K562 (cell line): ENCODE results near the gene C11orf65. TPM values are rescaled to one million over a fixed set of nuclear protein-coding genes. Genes with fewer than 3 reads are reported as not detected.

Source experiments
- ATAC-seq: fragments of 200-7000 bp; cut with Tn5 transposase; 3 replicates; pipeline ENCODE4 v1.9.1; 2020; ENCODE audit warnings: moderate library complexity
- BruUV-seq: library from RNA; stranded (reverse); fragments of 400-500 nt; replicated peaks from 2 replicates; lab custom pipeline; 2021; lab: Mats Ljungman, UMichigan
- CTCF ChIA-PET: fragments of 300-600 bp; formaldehyde crosslinking; extraction: SDS; loops from one replicate; lab custom pipeline; 2021; ENCODE audit warnings: low intra/inter-chr PET ratio; lab: Yijun Ruan, JAX
- POLR2A ChIA-PET: fragments of 300-600, 350-650 bp; sonication (Branson Sonifier 250); formaldehyde crosslinking; extraction: SDS; loops from one replicate; lab custom pipeline; 2021; ENCODE audit warnings: antibody characterized with exemption, inconsistent platforms; lab: Yijun Ruan, JAX
- DNase-seq, 4 experiments: peaks; one replicate each; pipeline versions ENCODE4 v3.0.0 to v3.0.0-alpha.2; 2011 to 2018; ENCODE audit warnings: low spot score in 3 of 4, mixed read lengths in 3 of 4; ENCODE audit errors: extremely low read depth in 1 of 4
- FAIRE-seq: peaks from 2 replicates; lab custom pipeline; 2011; peaks lifted over from hg19 to GRCh38; lab: Jason Lieb, UNC
- H2AFZ ChIP-seq: 2 replicates; pipeline ENCODE4 v1.6.0; 2011; ENCODE audit warnings: low read depth, low read length, control low read depth, inconsistent platforms
- H3K27ac ChIP-seq: fragments of 200-600 bp; 3 replicates; pipeline ENCODE4 v1.8.0; 2011; ENCODE audit warnings: low read depth, mild to moderate bottlenecking, control low read depth, inconsistent platforms, low read length, moderate library complexity, mixed read lengths; ENCODE audit errors: extremely low read depth
- H3K27me3 ChIP-seq, 2 experiments: fragments of 300-600 bp in 1 of 2; 2 replicates in 1 of 2; 3 replicates in 1 of 2; pipeline versions ENCODE4 v1.6.0 to v1.8.0; 2011; ENCODE audit warnings: inconsistent platforms in 2 of 2, low read length in 2 of 2, mild to moderate bottlenecking in 1 of 2, mixed read lengths in 1 of 2, moderate library complexity in 1 of 2; ENCODE audit not compliant: control insufficient read depth in 2 of 2, insufficient read depth in 2 of 2
- H3K36me3 ChIP-seq: fragments of 300-600 bp; 3 replicates; pipeline ENCODE4 v1.8.0; 2011; ENCODE audit warnings: mild to moderate bottlenecking, low read length, inconsistent platforms; ENCODE audit not compliant: control insufficient read depth, insufficient read depth
- H3K4me1 ChIP-seq, 2 experiments: fragments of 200-600 bp in 1 of 2; replicated peaks in 1 of 2; 2 replicates in 1 of 2; 3 replicates in 1 of 2; pipeline versions ENCODE4 v1.5.1 to v1.8.0; 2011; ENCODE audit warnings: inconsistent platforms in 2 of 2, low read length in 2 of 2, mild to moderate bottlenecking in 1 of 2, mixed read lengths in 1 of 2, moderate library complexity in 1 of 2; ENCODE audit not compliant: control insufficient read depth in 2 of 2, insufficient read depth in 2 of 2
- H3K4me2 ChIP-seq: 2 replicates; pipeline ENCODE4 v1.6.1; 2011; ENCODE audit warnings: low read length, control low read depth, inconsistent platforms, mixed read lengths; ENCODE audit not compliant: insufficient read depth
- H3K4me3 ChIP-seq: fragments of 200-600 bp; sonication (generic), shearing (Covaris generic); 2 replicates; pipeline ENCODE4 v1.5.1; 2016; ENCODE audit warnings: control low read depth, inconsistent platforms
- H3K79me2 ChIP-seq: fragments of 200-600 bp; 3 replicates; pipeline ENCODE4 v1.8.0; 2011; ENCODE audit warnings: low read length, inconsistent platforms; ENCODE audit not compliant: control insufficient read depth, insufficient read depth
- H3K9ac ChIP-seq, 2 experiments: 2 replicates each; pipeline versions ENCODE4 v1.6.0 to v1.6.1; 2011; ENCODE audit warnings: low read depth in 2 of 2, low read length in 2 of 2, control low read depth in 1 of 2, inconsistent platforms in 1 of 2, mild to moderate bottlenecking in 1 of 2, mixed read lengths in 1 of 2; ENCODE audit not compliant: insufficient read depth in 1 of 2
- H3K9me1 ChIP-seq: one replicate; pipeline ENCODE4 v1.6.0; 2011; ENCODE audit warnings: inconsistent platforms, mild to moderate bottlenecking, low read length, moderate library complexity; ENCODE audit not compliant: control insufficient read depth, insufficient read depth
- H3K9me3 ChIP-seq: replicated peaks from 2 replicates; pipeline ENCODE4 v1.5.1; 2011; ENCODE audit warnings: low read depth, low read length, inconsistent platforms; ENCODE audit not compliant: control insufficient read depth, insufficient read depth
- H4K20me1 ChIP-seq: replicated peaks from 2 replicates; pipeline ENCODE4 v1.6.1; 2011; ENCODE audit warnings: low read length, inconsistent platforms, mixed read lengths; ENCODE audit not compliant: control insufficient read depth, insufficient read depth
- HDAC1 ChIP-seq, 2 experiments: fragments of 450-650 bp; IDR thresholded peaks; 2 replicates each; pipeline ENCODE4 v1.6.1; 2016 to 2017; ENCODE audit warnings: inconsistent platforms in 1 of 2, mild to moderate bottlenecking in 1 of 2, moderate library complexity in 1 of 2
- XRCC4 ChIP-seq: IDR thresholded peaks from one replicate; pipeline ENCODE4 v1.6.1; 2011; ENCODE audit not compliant: insufficient read depth, insufficient read length; ENCODE audit errors: extremely low read depth
- WGBS: fragments of 100-300 bp; shearing (Covaris generic); methylation state at CpG from one replicate; pipeline ENCODE4 v1.1.6; 2016; ENCODE audit warnings: low coverage, mixed read lengths; ENCODE audit not compliant: insufficient coverage; ENCODE audit errors: missing lambda C conversion rate; 5-methylcytosine and 5-hydroxymethylcytosine counted together
- in situ Hi-C: fragments of 300-500 bp; cut with MboI; formaldehyde crosslinking; loops from 4 replicates; pipeline ENCODE4 v1.15.0; 2018; ENCODE audit warnings: inconsistent platforms, mixed read lengths
- intact Hi-C: fragments of 100-400 bp; cut with micrococcal nuclease; formaldehyde crosslinking; loops from 2 replicates; pipeline ENCODE4 v1.14.2; 2022
- polyA plus RNA-seq, 8 experiments: library from polyadenylated mRNA; depleted of rRNA in 4 of 8; stranded (reverse) in 5 of 8; unstranded in 3 of 8; fragments of >200 nt; fragmentation: Nextera tagmentation in 2 of 8; fragmentation: Illumina TruSeq in 1 of 8; extraction: Ambion mirVana in 2 of 8; extraction: Trizol in 1 of 8; gene quantifications; 2 replicates each; pipeline versions ENCODE4 v1.2.1 to v1.2.3, GENCODE V29; 2011 to 2014; ENCODE audit warnings: inconsistent platforms in 1 of 8, missing spikeins in 1 of 8
- total RNA-seq, 7 experiments: library from RNA; depleted of rRNA in 6 of 7; stranded (reverse); fragments of >200 nt in 6 of 7; fragmentation: Illumina TruSeq in 2 of 7; extraction: Trizol in 2 of 7; gene quantifications; 2 replicates each; pipeline versions ENCODE4 v1.2.1 to v1.2.3, GENCODE V29; 2011 to 2021; ENCODE audit warnings: low replicate concordance in 1 of 7
- TF ChIP-seq, protein P1 (sequence below): sonication (generic); formaldehyde crosslinking; IDR thresholded peaks from 2 replicates; pipeline ENCODE4 v1.8.1; 2023; ENCODE audit warnings: mild to moderate bottlenecking, missing genetic modification reagents

The C11orf65 gene
- total and polyA plus RNA-seq, 9 of the 15 experiments (the other 6 are each of a cell fraction or from before 2014, with no cell fraction given), result 1.0 to 2.1 (median 1.2) TPM

DNA sequence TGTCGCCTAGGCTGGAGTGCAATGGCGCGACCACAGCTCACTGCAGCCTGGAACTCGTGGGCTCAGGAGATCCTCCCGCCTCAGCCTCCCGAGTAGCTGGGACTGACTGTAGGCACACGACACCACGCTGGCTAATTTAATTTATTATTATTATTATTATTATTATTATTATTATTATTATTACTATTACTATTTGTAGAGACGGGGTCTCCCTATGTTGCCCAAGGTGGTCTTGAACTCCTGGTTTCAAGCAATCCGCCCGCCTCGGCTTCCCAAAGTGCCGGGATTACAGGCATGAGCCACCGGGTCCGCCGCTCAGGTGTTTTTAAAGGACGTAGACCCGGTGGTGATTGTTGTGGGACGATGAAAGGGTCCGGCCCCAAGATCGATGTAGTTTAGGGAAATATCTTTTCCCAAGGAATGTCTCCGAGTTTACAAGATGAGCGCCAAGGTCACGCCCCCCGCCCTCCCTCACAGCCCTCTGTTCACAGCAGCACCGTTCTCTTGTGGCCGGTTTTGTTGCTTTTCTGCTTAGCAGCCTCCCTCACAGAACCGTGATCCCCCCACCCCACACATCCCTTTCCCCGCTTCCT lies 31.6 kb upstream of the C11orf65 start:
- FAIRE-seq, result no peak
- Histone ChIP-seq H3K27me3 (no peaks in the 10 kb centered on the region), H2AFZ (peak overlapping the region; percentile 88)
- intact Hi-C loops, result loop anchor here (5.0 to 10.0 kb wide), 4 partner anchors 53 to 374 kb away; partner anchors contain the start of genes ACAT1 and EXPH5
- TF ChIP-seq HDAC1 (IDR thresholded peaks at IDR 0.05) (0 out of 4 replicates have a peak, but pooled peaks of 1 of the 2 experiments have one; percentile 5), XRCC4 (no peak)
- TF ChIP-seq, protein P1, sequence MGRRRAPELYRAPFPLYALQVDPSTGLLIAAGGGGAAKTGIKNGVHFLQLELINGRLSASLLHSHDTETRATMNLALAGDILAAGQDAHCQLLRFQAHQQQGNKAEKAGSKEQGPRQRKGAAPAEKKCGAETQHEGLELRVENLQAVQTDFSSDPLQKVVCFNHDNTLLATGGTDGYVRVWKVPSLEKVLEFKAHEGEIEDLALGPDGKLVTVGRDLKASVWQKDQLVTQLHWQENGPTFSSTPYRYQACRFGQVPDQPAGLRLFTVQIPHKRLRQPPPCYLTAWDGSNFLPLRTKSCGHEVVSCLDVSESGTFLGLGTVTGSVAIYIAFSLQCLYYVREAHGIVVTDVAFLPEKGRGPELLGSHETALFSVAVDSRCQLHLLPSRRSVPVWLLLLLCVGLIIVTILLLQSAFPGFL, result no peak
- TF ChIP-seq, all 486 proteins: peak for 1
- CTCF ChIA-PET, result no interaction called here
- ATAC-seq, result no peak
- H3K79me2 ChIP-seq, result peaks cover 32% of the 10 kb centered on the region
- H3K4me1 ChIP-seq, result peaks cover 17 to 37% of the 10 kb centered on the region in 2 experiments
- H3K4me2 ChIP-seq, result peak overlapping the region; percentile 88
- H4K20me1 ChIP-seq, result no peaks in the 10 kb centered on the region
- 82% methylated on average over 25 of the region's 29 CpGs for WGBS
- peak overlapping the region; percentile 88 to 98 for H3K9ac ChIP-seq
- H3K4me3 ChIP-seq, result no peak overlapping the region
- in situ Hi-C loops, result no loop called here
- no peaks in the 10 kb centered on the region for H3K9me1 ChIP-seq
- peak in 1 of 4 experiments; percentile 14 for DNase-seq
- no peaks in the 10 kb centered on the region for H3K9me3 ChIP-seq
- peak overlapping the region; percentile 97 for H3K27ac ChIP-seq
- H3K36me3 ChIP-seq, result peaks cover 2% of the 10 kb centered on the region; the same call in 1 of the 3 replicates
- POLR2A ChIA-PET, result interaction anchor here (0.9 to 1.5 kb wide), 2 partner anchors 8 to 27 kb away, joined by 4 read pairs; no protein-coding TSS in a partner anchor
- no TSS peak for BruUV-seq
